Breast epithelium (tissue), 4 donors: Measurements from ENCODE around the gene TBL1XR1. TPM values are rescaled to one million over a fixed set of nuclear protein-coding genes. Genes with fewer than 3 reads are reported as not detected.

Experiments
- DNase-seq, 2 donors: peaks; one replicate each; pipeline ENCODE4 v3.0.0-alpha.2; 2019; ENCODE audit warnings: low spot score in 2 of 2
- H3K27ac ChIP-seq, 2 donors: fragments of 200-600 bp; sonication (generic) in 1 of 2; one replicate each; pipeline ENCODE4 v1.5.1; 2016 to 2019; ENCODE audit warnings: mild to moderate bottlenecking in 1 of 2
- H3K27me3 ChIP-seq, 2 donors: fragments of 200-600 bp; sonication (generic) in 1 of 2; one replicate each; pipeline versions ENCODE4 v1.5.1 to v1.6.0; 2017 to 2019; ENCODE audit warnings: control low read depth in 1 of 2, mild to moderate bottlenecking in 1 of 2
- H3K36me3 ChIP-seq: fragments of 200-600 bp; one replicate; pipeline ENCODE4 v1.5.1; 2019
- H3K4me1 ChIP-seq, 2 donors: fragments of 200-600 bp; sonication (generic); one replicate each; pipeline ENCODE4 v1.5.1; 2016 to 2019; ENCODE audit warnings: control low read depth in 1 of 2
- H3K4me3 ChIP-seq, 3 donors: fragments of 200-600 bp; sonication (generic); 1 replicate in 2 of 3; 2 replicates in 1 of 3; pipeline ENCODE4 v1.5.1; 2016 to 2019; ENCODE audit warnings: mild to moderate bottlenecking in 3 of 3, moderate library complexity in 2 of 3
- H3K9me3 ChIP-seq, 2 donors: fragments of 200-600 bp; sonication (generic) in 1 of 2; one replicate each; pipeline ENCODE4 v1.5.1; 2016 to 2019; ENCODE audit warnings: control low read depth in 1 of 2
- CTCF ChIP-seq, 3 donors: fragments of 450-650 bp; IDR thresholded peaks; one replicate each; pipeline ENCODE4 v1.5.1; 2016 to 2017; ENCODE audit warnings: antibody characterized with exemption in 3 of 3, mild to moderate bottlenecking in 3 of 3, moderate library complexity in 3 of 3
- POLR2A ChIP-seq: fragments of 450-650 bp; IDR thresholded peaks from one replicate; pipeline ENCODE4 v1.6.1; 2016; ENCODE audit warnings: antibody characterized with exemption, mild to moderate bottlenecking, moderate library complexity
- POLR2AphosphoS5 ChIP-seq, 3 donors: sonication (generic); formaldehyde crosslinking; IDR thresholded peaks; one replicate each; pipeline ENCODE4 v1.6.1; 2017; ENCODE audit warnings: antibody characterized with exemption in 3 of 3
- intact Hi-C: fragments of 100-400 bp; cut with DNase I; formaldehyde crosslinking; loops from one replicate; pipeline ENCODE4 v1.15.1; 2023; ENCODE audit warnings: low total_unique reads
- total RNA-seq, 3 donors: library from RNA; depleted of rRNA; stranded (reverse); fragments of >200 nt; gene quantifications; one replicate each; pipeline ENCODE4 v1.1.0, GENCODE V29; 2016

TBL1XR1 gene
- total RNA-seq, 3 donors from 2014 or later: 92.8 to 147 (median 111) TPM

- intact Hi-C loops: no loop called here
- Histone ChIP-seq H3K27me3 (no peaks in the 10 kb centered on the region), H3K27ac (no peak overlapping the region), H3K4me1 (peaks cover 0 to 6% of the 10 kb centered on the region in 2 donors), H3K4me3 (no peak overlapping the region), H3K9me3 (no peaks in the 10 kb centered on the region), H3K36me3 (no peaks in the 10 kb centered on the region)
- TF ChIP-seq POLR2A (no peak), CTCF (IDR thresholded peaks at IDR 0.05) (no peak), POLR2AphosphoS5 (IDR thresholded peaks at IDR 0.05) (no peak)
- no peak for DNase-seq
Measured at GRCh38 chr3:177105623-177106022, 91.7 kb downstream of the TBL1XR1 start.

- peaks cover 0 to 6% of the 10 kb centered on the region in 2 donors for H3K4me1 ChIP-seq
- intact Hi-C loops: no loop called here
- H3K4me3 ChIP-seq: no peak overlapping the region
- TF ChIP-seq POLR2AphosphoS5 (IDR thresholded peaks at IDR 0.05) (no peak), CTCF (IDR thresholded peaks at IDR 0.05) (no peak), POLR2A (no peak)
- H3K27ac ChIP-seq: no peak overlapping the region
- no peak for DNase-seq
- H3K27me3 ChIP-seq: no peaks in the 10 kb centered on the region
- no peaks in the 10 kb centered on the region for H3K36me3 ChIP-seq
- H3K9me3 ChIP-seq: no peaks in the 10 kb centered on the region
Measured at GRCh38 chr3:177104299-177104992, 92.8 kb downstream of the TBL1XR1 start.

DNA sequence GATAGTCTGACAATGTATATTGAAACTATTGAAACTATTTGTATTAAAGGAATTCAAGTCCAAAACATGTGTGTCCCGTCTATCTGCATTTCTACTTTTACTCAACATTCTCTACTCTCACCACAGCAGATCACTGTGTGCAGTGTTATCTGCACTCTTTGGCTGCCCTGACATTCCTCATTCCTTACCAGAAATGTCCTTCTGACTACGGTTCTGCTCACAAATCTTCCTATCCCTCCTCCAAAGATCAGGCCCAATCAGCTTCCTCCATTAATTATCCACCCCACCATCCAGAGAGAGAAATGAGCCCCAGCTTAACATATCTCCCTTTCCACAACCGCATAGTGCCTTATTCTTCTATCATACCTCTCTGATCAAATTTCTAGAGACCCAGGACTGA is 94.7 kb downstream of the TBL1XR1 start:
- intact Hi-C loops: no loop called here
- TF ChIP-seq CTCF (IDR thresholded peaks at IDR 0.05) (no peak), POLR2A (no peak), POLR2AphosphoS5 (IDR thresholded peaks at IDR 0.05) (no peak)
- no peaks in the 10 kb centered on the region for H3K9me3 ChIP-seq
- no peak for DNase-seq
- peaks cover 0 to 6% of the 10 kb centered on the region in 2 donors for H3K4me1 ChIP-seq
- H3K4me3 ChIP-seq: no peak overlapping the region
- no peaks in the 10 kb centered on the region for H3K36me3 ChIP-seq
- no peak overlapping the region for H3K27ac ChIP-seq
- no peaks in the 10 kb centered on the region for H3K27me3 ChIP-seq

- TF ChIP-seq CTCF (IDR thresholded peaks at IDR 0.05): no peak
- H3K4me3 ChIP-seq: no peak overlapping the region
- intact Hi-C loops: no loop called here
- no peaks in the 10 kb centered on the region for H3K27me3 ChIP-seq
- DNase-seq: no peak
- H3K27ac ChIP-seq: no peak overlapping the region
- H3K9me3 ChIP-seq: peaks cover 0 to 6% of the 10 kb centered on the region in 2 donors
- H3K36me3 ChIP-seq: no peaks in the 10 kb centered on the region
- H3K4me1 ChIP-seq: no peaks in the 10 kb centered on the region
Measured at GRCh38 chr3:177098551-177098950, 98.7 kb downstream of the TBL1XR1 start.

GRCh38 chr3:177096615-177097014 is 100.7 kb downstream of the TBL1XR1 start:
- no peaks in the 10 kb centered on the region for H3K27me3 ChIP-seq
- H3K9me3 ChIP-seq: peaks cover 6 to 13% of the 10 kb centered on the region in 2 donors
- intact Hi-C loops: no loop called here
- no peak overlapping the region for H3K4me3 ChIP-seq
- H3K36me3 ChIP-seq: no peaks in the 10 kb centered on the region
- H3K27ac ChIP-seq: no peak overlapping the region
- no peak for DNase-seq
- no peaks in the 10 kb centered on the region for H3K4me1 ChIP-seq
- TF ChIP-seq POLR2A (no peak), POLR2AphosphoS5 (IDR thresholded peaks at IDR 0.05) (no peak), CTCF (IDR thresholded peaks at IDR 0.05) (no peak)
